Measurements from ENCODE around the gene TMEM19. TPM values are rescaled to one million over a fixed set of nuclear protein-coding genes. Genes with fewer than 3 reads are reported as not detected.
A peak's percentile ranks its signal among the peaks of the same experiment; 100 is the strongest.

TMEM19 gene
- total RNA-seq, 1 donor from 2014 or later = 27.8 TPM

DNA sequence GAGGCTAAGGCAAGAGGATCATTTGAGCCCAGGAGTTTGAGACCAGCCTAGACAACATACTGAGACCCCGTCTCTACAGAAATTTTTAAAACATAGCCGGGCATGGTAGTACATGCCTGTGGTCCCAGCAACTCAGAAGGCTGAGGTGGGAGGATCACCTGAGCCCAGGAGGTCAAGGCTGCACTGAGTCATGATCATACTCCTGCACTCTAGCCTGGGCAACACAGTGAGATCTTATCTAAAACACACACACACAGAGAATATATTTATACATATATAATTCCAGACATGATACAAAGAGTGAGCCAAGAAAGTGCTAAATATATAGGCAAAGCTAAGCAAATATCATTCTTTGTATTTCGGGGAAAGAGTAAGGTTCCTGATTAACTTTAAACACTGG is 31.7 kb upstream of the TMEM19 start:
- TF ChIP-seq, protein P1, sequence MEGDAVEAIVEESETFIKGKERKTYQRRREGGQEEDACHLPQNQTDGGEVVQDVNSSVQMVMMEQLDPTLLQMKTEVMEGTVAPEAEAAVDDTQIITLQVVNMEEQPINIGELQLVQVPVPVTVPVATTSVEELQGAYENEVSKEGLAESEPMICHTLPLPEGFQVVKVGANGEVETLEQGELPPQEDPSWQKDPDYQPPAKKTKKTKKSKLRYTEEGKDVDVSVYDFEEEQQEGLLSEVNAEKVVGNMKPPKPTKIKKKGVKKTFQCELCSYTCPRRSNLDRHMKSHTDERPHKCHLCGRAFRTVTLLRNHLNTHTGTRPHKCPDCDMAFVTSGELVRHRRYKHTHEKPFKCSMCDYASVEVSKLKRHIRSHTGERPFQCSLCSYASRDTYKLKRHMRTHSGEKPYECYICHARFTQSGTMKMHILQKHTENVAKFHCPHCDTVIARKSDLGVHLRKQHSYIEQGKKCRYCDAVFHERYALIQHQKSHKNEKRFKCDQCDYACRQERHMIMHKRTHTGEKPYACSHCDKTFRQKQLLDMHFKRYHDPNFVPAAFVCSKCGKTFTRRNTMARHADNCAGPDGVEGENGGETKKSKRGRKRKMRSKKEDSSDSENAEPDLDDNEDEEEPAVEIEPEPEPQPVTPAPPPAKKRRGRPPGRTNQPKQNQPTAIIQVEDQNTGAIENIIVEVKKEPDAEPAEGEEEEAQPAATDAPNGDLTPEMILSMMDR (conservative IDR thresholded peaks at IDR 0.05; ENCODE audit: low read depth, low read length) = no peak
- DNase-seq (ENCODE audit: low read depth) = no peak
- no peak overlapping the region for H3K4me3 ChIP-seq (ENCODE audit: low read depth, low read length)

DNA sequence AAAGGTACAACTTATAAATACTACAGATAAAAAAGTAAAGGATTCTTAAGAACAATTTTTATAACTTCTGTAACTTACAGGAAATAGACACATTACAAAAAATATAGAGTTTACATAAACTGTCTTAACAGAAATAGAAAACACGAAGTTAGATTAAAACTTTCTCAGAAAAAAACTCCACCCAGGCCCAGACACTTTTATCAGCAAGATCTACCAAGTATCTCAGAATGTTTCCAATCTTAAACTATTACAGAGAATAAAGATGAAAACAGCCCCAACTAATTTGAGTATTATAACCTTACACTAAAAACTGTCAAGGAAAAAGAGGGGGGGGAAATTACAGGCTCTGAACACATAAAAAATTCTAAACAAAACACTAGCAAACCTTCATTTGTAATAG is 30.4 kb upstream of the TMEM19 start:
- no peak overlapping the region for H3K4me3 ChIP-seq (ENCODE audit: low read depth, low read length)
- DNase-seq (ENCODE audit: low read depth) = no peak
- TF ChIP-seq, protein P1 (conservative IDR thresholded peaks at IDR 0.05; ENCODE audit: low read depth, low read length) = no peak

DNA sequence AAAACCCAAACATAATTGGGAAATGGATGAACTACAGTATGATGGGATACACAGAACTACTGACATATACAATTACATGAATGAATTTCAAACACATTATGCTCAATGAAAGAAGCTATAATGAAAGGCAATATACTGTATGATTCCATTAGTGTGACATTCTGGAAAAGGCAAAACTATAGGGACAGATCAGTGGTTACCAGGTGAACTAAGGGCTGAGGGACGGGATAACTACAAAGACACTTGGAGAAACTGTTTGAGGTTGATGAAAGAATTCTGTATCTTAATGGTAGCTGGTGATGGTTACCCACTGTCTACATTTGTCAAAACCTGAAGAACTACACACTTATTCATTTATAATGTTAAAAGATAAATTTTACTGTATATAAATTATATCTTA is 30.0 kb upstream of the TMEM19 start:
- H3K4me3 ChIP-seq (ENCODE audit: low read depth, low read length) = no peak overlapping the region
- TF ChIP-seq, protein P1 (conservative IDR thresholded peaks at IDR 0.05; ENCODE audit: low read depth, low read length) = no peak
- no peak for DNase-seq (ENCODE audit: low read depth)

DNA sequence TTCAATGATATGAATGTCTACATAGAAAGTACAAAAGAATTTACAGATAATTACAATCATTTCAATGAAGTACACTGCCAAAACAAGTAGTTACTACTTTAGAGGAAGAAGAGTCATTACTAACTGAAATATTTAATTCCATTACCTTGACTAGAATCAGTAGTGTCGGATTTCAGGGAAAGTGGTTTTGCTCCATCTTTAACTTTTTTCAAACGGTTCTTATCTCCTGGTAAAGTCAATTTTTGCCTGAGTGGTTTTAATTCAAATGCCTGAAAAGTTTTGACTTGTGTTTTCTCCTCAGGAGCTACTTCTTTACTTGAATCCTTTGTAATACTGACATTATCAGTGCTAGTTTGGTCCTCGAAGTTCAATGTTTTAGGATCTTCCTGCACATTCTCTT is 29.1 kb upstream of the TMEM19 start:
- TF ChIP-seq, protein P1 (conservative IDR thresholded peaks at IDR 0.05; ENCODE audit: low read depth, low read length) = no peak
- DNase-seq (ENCODE audit: low read depth) = no peak
- no peak overlapping the region for H3K4me3 ChIP-seq (ENCODE audit: low read depth, low read length)

DNA sequence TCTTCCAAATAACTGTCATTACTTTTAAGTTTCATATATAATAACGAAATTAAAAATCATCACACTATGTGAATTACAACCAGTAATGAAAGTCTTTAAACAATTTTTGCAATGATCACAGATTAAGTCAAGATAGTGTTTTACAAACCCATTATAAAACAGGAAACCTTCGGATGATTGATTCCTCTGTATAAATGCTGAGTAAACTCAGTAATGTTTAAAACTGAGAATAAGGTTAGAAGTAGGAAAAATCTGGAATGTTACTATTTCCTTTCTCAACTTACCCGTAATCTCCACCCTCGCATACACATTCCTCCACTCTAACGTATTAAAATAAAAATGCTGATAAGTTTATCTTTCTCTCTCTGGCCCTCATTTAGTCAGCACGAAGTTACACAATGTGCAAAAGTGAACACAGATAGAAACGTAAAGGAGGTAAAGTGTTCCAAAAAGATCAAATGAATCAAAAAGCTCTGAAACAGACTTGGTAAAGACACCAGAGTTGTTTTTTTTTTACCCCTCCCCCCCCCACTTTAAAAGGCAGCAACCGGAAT is 23.8 kb upstream of the TMEM19 start:
- peak overlapping the region; percentile 93 for H3K4me3 ChIP-seq (ENCODE audit: low read depth, low read length)
- TF ChIP-seq, protein P1 (conservative IDR thresholded peaks at IDR 0.05; ENCODE audit: low read depth, low read length) = no peak
- DNase-seq (ENCODE audit: low read depth) = no peak

DNA sequence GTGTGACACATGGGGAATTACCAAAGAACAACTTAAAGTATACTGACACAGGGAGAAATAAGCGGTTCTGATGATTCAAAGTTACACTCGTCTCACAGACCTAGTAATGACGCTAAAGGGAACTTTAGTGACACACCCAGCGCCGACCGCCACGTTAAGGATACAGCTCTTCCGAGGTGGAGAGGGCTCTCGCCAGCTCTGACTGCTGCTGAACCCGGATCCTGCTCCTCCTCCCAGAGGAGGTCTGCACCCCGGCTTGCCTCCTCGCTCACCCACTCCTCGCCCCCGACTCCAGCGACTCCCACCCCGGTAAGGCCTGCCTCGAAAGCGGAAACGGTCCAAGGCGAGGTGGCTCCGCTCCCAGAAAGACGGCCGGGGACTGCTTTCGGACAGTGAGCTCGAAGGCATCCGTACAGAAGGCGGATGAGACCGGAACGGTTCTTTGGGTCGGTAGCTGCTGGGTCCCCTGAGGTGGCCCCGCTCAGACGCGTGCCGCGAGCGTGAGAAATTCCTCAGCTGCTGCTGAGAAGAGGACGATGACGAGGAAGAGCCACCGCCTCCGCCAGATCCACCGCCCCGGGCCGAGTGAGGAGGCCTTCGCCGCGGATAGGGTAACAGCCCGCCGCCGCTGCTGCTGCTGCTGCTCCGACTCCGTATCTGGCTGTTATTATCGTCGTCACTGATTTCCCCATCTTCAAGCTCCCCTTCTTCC is 22.9 kb upstream of the TMEM19 start:
- TF ChIP-seq, protein P1 (conservative IDR thresholded peaks at IDR 0.05; ENCODE audit: low read depth, low read length) = no peak
- DNase-seq (ENCODE audit: low read depth) = no peak
- peak overlapping the region; percentile 93 for H3K4me3 ChIP-seq (ENCODE audit: low read depth, low read length)
